Measurements from ENCODE around the gene ODF4.

Gene ODF4

GRCh38 chr17:8332128-8332527 lies 7.5 kb upstream of the ODF4 start:
- TF ChIP-seq ZC3H10 (CRISPR knock-in tag; IDR thresholded peaks at IDR 0.05) = no peak
- TF ChIP-seq TCF4 (CRISPR knock-in tag; IDR thresholded peaks at IDR 0.05; ENCODE audit: borderline replicate concordance) = no peak
- TF ChIP-seq ZFP30 (CRISPR knock-in tag; IDR thresholded peaks at IDR 0.05) = no peak
- TF ChIP-seq PATZ1 (CRISPR knock-in tag; IDR thresholded peaks at IDR 0.05; ENCODE audit: borderline replicate concordance) = no peak
- no peak for TF ChIP-seq POU6F1 (CRISPR knock-in tag; IDR thresholded peaks at IDR 0.05; ENCODE audit: borderline replicate concordance, low read depth)
- no peak for TF ChIP-seq BACH2 (CRISPR knock-in tag; IDR thresholded peaks at IDR 0.05; ENCODE audit: borderline replicate concordance)
- no peak for TF ChIP-seq TSHZ2 (CRISPR knock-in tag; IDR thresholded peaks at IDR 0.05)
- no peak for TF ChIP-seq TOX (CRISPR knock-in tag; IDR thresholded peaks at IDR 0.05; ENCODE audit: borderline replicate concordance)
- no peak for TF ChIP-seq ISL1 (CRISPR knock-in tag; IDR thresholded peaks at IDR 0.05)
- no peak for ATAC-seq

GRCh38 chr17:8332688-8333087 lies 7.0 kb upstream of the ODF4 start:
- no peak for ATAC-seq
- TF ChIP-seq GLIS3 (CRISPR knock-in tag; IDR thresholded peaks at IDR 0.05) (no peak), CSDC2 (CRISPR knock-in tag; IDR thresholded peaks at IDR 0.05) (no peak), ZC3H10 (CRISPR knock-in tag; IDR thresholded peaks at IDR 0.05) (no peak), TOX (CRISPR knock-in tag; IDR thresholded peaks at IDR 0.05; ENCODE audit: borderline replicate concordance) (no peak), OSR1 (CRISPR knock-in tag; IDR thresholded peaks at IDR 0.05) (no peak), CSRNP3 (CRISPR knock-in tag; IDR thresholded peaks at IDR 0.05) (no peak), ZFP3 (CRISPR knock-in tag; IDR thresholded peaks at IDR 0.05) (no peak), TSHZ2 (CRISPR knock-in tag; IDR thresholded peaks at IDR 0.05) (no peak), ISL1 (CRISPR knock-in tag; IDR thresholded peaks at IDR 0.05) (no peak), SNAI2 (CRISPR knock-in tag; IDR thresholded peaks at IDR 0.05) (no peak), ZNF8 (CRISPR knock-in tag; IDR thresholded peaks at IDR 0.05) (no peak), BACH2 (CRISPR knock-in tag; IDR thresholded peaks at IDR 0.05; ENCODE audit: borderline replicate concordance) (no peak), TCF4 (CRISPR knock-in tag; IDR thresholded peaks at IDR 0.05; ENCODE audit: borderline replicate concordance) (no peak), ESRRG (CRISPR knock-in tag; IDR thresholded peaks at IDR 0.05) (no peak), ZFP30 (CRISPR knock-in tag; IDR thresholded peaks at IDR 0.05) (no peak), ZNF70 (CRISPR knock-in tag; IDR thresholded peaks at IDR 0.05) (no peak), RARB (CRISPR knock-in tag; IDR thresholded peaks at IDR 0.05) (no peak), ARNTL (CRISPR knock-in tag; IDR thresholded peaks at IDR 0.05; ENCODE audit: borderline replicate concordance, low read depth) (no peak), PPARA (CRISPR knock-in tag; IDR thresholded peaks at IDR 0.05; ENCODE audit: borderline replicate concordance) (no peak)

Data from SK-N-SH treated with all-trans-retinoic acid at 6 μM for 48 hours (cell line).